MM.1S (cell line): ENCODE measurements around the gene C17orf67.

ENCODE experiments used
- DNase-seq: peaks from one replicate; pipeline ENCODE4 v3.0.0-alpha.2; 2015
- H2AFZ ChIP-seq: fragments of 300-600 bp; sonication (generic); 2 replicates; pipeline ENCODE4 v1.6.0; 2016; ENCODE audit warnings: antibody characterized with exemption, low read length
- H3F3A ChIP-seq: fragments of 300-600 bp; sonication (generic); 2 replicates; pipeline ENCODE4 v1.6.1; 2016; ENCODE audit warnings: mild to moderate bottlenecking, antibody characterized with exemption, low read length, moderate library complexity, mixed read lengths; ENCODE audit not compliant: insufficient read depth
- H3K27ac ChIP-seq: fragments of 300-600 bp; sonication (generic); 2 replicates; pipeline ENCODE4 v1.5.1; 2016; ENCODE audit warnings: mild to moderate bottlenecking, low read length
- H3K27me3 ChIP-seq: fragments of 300-600 bp; sonication (generic); replicated peaks from 2 replicates; pipeline ENCODE4 v1.6.0; 2016; ENCODE audit warnings: low read length; ENCODE audit not compliant: insufficient read depth
- H3K36me3 ChIP-seq: fragments of 300-600 bp; sonication (generic); replicated peaks from 2 replicates; pipeline ENCODE4 v1.6.1; 2016; ENCODE audit warnings: mild to moderate bottlenecking, low read length, mixed read lengths; ENCODE audit not compliant: insufficient read depth
- H3K4me1 ChIP-seq: fragments of 300-600 bp; sonication (generic); 2 replicates; pipeline ENCODE4 v1.6.1; 2016; ENCODE audit warnings: low read length, mixed read lengths
- H3K4me2 ChIP-seq: fragments of 300-600 bp; sonication (generic); 2 replicates; pipeline ENCODE4 v1.6.0; 2016; ENCODE audit warnings: low read depth, low read length
- H3K4me3 ChIP-seq: fragments of 300-600 bp; sonication (generic); 2 replicates; pipeline ENCODE4 v1.5.1; 2016; ENCODE audit warnings: low read length, mixed read lengths
- H3K79me2 ChIP-seq: fragments of 300-600 bp; sonication (generic); 2 replicates; pipeline ENCODE4 v1.6.1; 2016; ENCODE audit warnings: mixed run types, low read length, mixed read lengths
- H3K9ac ChIP-seq: fragments of 300-600 bp; sonication (generic); 2 replicates; pipeline ENCODE4 v1.6.1; 2016; ENCODE audit warnings: low read length, mixed read lengths
- H3K9me2 ChIP-seq: fragments of 300-600 bp; sonication (generic); replicated peaks from 2 replicates; pipeline ENCODE4 v1.6.1; 2016; ENCODE audit warnings: mild to moderate bottlenecking, low read length, mixed read lengths; ENCODE audit not compliant: insufficient read depth
- H3K9me3 ChIP-seq: fragments of 300-600 bp; sonication (generic); replicated peaks from 2 replicates; pipeline ENCODE4 v1.6.1; 2016; ENCODE audit warnings: mild to moderate bottlenecking, low read length, mixed read lengths; ENCODE audit not compliant: insufficient read depth
- H4K20me1 ChIP-seq: fragments of 300-600 bp; sonication (generic); 2 replicates; pipeline ENCODE4 v1.6.1; 2016; ENCODE audit warnings: mild to moderate bottlenecking, low read length, moderate library complexity, mixed read lengths; ENCODE audit not compliant: insufficient read depth
- CTCF ChIP-seq: fragments of 300-600 bp; sonication (generic); IDR thresholded peaks from 2 replicates; pipeline ENCODE4 v1.5.1; 2016; ENCODE audit warnings: antibody characterized with exemption, low read length, mixed read lengths
- EZH2 ChIP-seq: fragments of 300-600 bp; sonication (generic); optimal IDR thresholded peaks from 2 replicates; pipeline ENCODE3; 2017; ENCODE audit warnings: low read depth, mild to moderate bottlenecking, antibody characterized with exemption, low read length, mixed read lengths
- EZH2phosphoT487 ChIP-seq: fragments of 300-600 bp; sonication (generic); IDR thresholded peaks from 2 replicates; pipeline ENCODE4 v1.6.1; 2018; ENCODE audit warnings: antibody characterized with exemption, low read length

The C17orf67 gene

GRCh38 chr17:56770427-56770826 lies 63.3 kb downstream of the C17orf67 start:
- Histone ChIP-seq H3K9ac (no peak overlapping the region), H3K36me3 (no peaks in the 10 kb centered on the region), H3K4me3 (no peak overlapping the region), H3K79me2 (no peaks in the 10 kb centered on the region), H3K4me1 (peaks cover 19% of the 10 kb centered on the region), H3K9me2 (no peaks in the 10 kb centered on the region), H3K27me3 (peaks cover 10% of the 10 kb centered on the region; the same call in 1 of the 2 replicates), H3K9me3 (no peaks in the 10 kb centered on the region), H4K20me1 (no peaks in the 10 kb centered on the region), H3K27ac (no peak overlapping the region), H2AFZ (no peak overlapping the region), H3F3A (no peaks in the 10 kb centered on the region), H3K4me2 (no peak overlapping the region)
- no peak for TF ChIP-seq EZH2
- TF ChIP-seq CTCF, result no peak
- no peak for DNase-seq

GRCh38 chr17:56765449-56765848 lies 68.3 kb downstream of the C17orf67 start:
- Histone ChIP-seq H3K4me2 (no peak overlapping the region), H3K4me3 (no peak overlapping the region), H3K79me2 (no peaks in the 10 kb centered on the region), H3F3A (no peaks in the 10 kb centered on the region), H3K27me3 (peaks cover 41% of the 10 kb centered on the region), H3K36me3 (no peaks in the 10 kb centered on the region), H3K9me3 (no peaks in the 10 kb centered on the region), H3K9me2 (no peaks in the 10 kb centered on the region), H4K20me1 (no peaks in the 10 kb centered on the region), H3K9ac (no peak overlapping the region), H2AFZ (no peak overlapping the region), H3K4me1 (peaks cover 13% of the 10 kb centered on the region; the same call in 1 of the 2 replicates), H3K27ac (no peak overlapping the region)
- TF ChIP-seq EZH2 (no peak), EZH2phosphoT487 (no peak), CTCF (no peak)
- peak; percentile 45 for DNase-seq

GRCh38 chr17:56762988-56763387 lies 70.7 kb downstream of the C17orf67 start:
- H3K27me3 ChIP-seq, result peaks cover 41% of the 10 kb centered on the region
- H2AFZ ChIP-seq, result no peak overlapping the region
- no peaks in the 10 kb centered on the region for H3K36me3 ChIP-seq
- TF ChIP-seq EZH2 (no peak), EZH2phosphoT487 (no peak), CTCF (no peak)
- no peaks in the 10 kb centered on the region for H3K9me3 ChIP-seq
- no peak overlapping the region for H3K4me2 ChIP-seq
- H3K9ac ChIP-seq, result no peak overlapping the region
- no peaks in the 10 kb centered on the region for H3F3A ChIP-seq
- H4K20me1 ChIP-seq, result no peaks in the 10 kb centered on the region
- no peak overlapping the region for H3K4me3 ChIP-seq
- no peak for DNase-seq
- 0 out of 2 replicates have a peak, but pooled peaks cover 4% of the 10 kb centered on the region for H3K4me1 ChIP-seq
- no peaks in the 10 kb centered on the region for H3K79me2 ChIP-seq
- no peaks in the 10 kb centered on the region for H3K9me2 ChIP-seq
- H3K27ac ChIP-seq, result no peak overlapping the region
